ENCODE results near the gene LAMA2. TPM values are rescaled to one million over a fixed set of nuclear protein-coding genes. Genes with fewer than 3 reads are reported as not detected.

LAMA2 gene
- total and polyA plus RNA-seq, 2 of the 8 experiments (the other 6 are each of a cell fraction or from before 2014, with no cell fraction given), result 1.3 to 3.8 TPM

DNA sequence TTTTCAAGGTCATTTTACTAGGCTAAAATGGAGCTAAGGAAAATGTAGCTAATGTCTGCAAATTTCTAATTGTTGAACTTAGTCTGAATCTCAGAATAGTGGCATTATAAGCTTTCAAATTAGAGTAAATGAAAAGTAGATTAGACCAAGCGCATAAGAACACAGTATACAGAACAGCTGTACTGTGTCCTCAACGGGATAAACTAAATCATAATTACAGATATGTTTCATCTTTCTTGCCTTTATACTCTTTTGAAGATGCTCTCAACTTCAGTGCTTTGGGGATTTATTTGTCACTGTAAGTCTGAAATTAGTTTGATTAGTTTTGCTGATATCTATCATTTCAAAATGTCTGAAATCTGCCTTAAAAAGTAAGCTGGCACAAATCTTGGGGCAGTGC is 305.4 kb downstream of the LAMA2 start (continued):
- TF ChIP-seq FOSL1 (IDR thresholded peaks at IDR 0.05; ENCODE audit: insufficient read depth, low read depth, low read length), result no peak
- no peak for TF ChIP-seq KDM4A (IDR thresholded peaks at IDR 0.05; ENCODE audit: low read depth, low read length, severe bottlenecking)
- no peak for TF ChIP-seq TBP (IDR thresholded peaks at IDR 0.05; ENCODE audit: low read depth, low read length)
- no peak for TF ChIP-seq SAP30 (IDR thresholded peaks at IDR 0.05; ENCODE audit: insufficient read depth, insufficient replicate concordance, low read length)
- no peak for TF ChIP-seq MAFK (IDR thresholded peaks at IDR 0.05; ENCODE audit: low read depth, low read length)
